ENCODE results near the gene TMEM181. TPM values are rescaled to one million over a fixed set of nuclear protein-coding genes. Genes with fewer than 3 reads are reported as not detected.

Gene TMEM181
- polyA plus RNA-seq, 1 of the 3 experiments (the other 2 are of a cell fraction), result 19.5 TPM

- DNase-seq, result no peak
- no peak overlapping the region for H3K27ac ChIP-seq (ENCODE audit: low read depth in 2 of 2, low read length in 1 of 2)
- no peaks in the 10 kb centered on the region for H3K9me3 ChIP-seq
- WGBS (ENCODE audit: low lambda C conversion rate), result 97% methylated on average over 9 of the region's 9 CpGs
- no peak overlapping the region for H2AFZ ChIP-seq (ENCODE audit: low read depth)
- no peaks in the 10 kb centered on the region for H3K9me2 ChIP-seq
- no peak overlapping the region for H3K4me3 ChIP-seq (ENCODE audit: low read depth in 2 of 2, low read length in 1 of 2)
- H3K9ac ChIP-seq, result no peak overlapping the region
- H3K36me3 ChIP-seq (replicated peaks in 1 of 2; ENCODE audit: control insufficient read depth in 1 of 2, insufficient read depth in 2 of 2, low read length in 1 of 2), result no peaks in the 10 kb centered on the region
- peaks cover 88% of the 10 kb centered on the region for H3K79me2 ChIP-seq (ENCODE audit: insufficient read depth)
- no peaks in the 10 kb centered on the region for H3K27me3 ChIP-seq (ENCODE audit: insufficient read depth)
- peaks cover 79% of the 10 kb centered on the region for H4K20me1 ChIP-seq (ENCODE audit: insufficient read depth)
- CTCF ChIA-PET, result interaction anchor here (2.0 kb wide), 1 partner anchor 124 kb away, joined by 7 read pairs; no protein-coding TSS in a partner anchor
- no peak overlapping the region for H3K4me2 ChIP-seq
- H3F3A ChIP-seq (replicated peaks; ENCODE audit: insufficient read depth), result no peaks in the 10 kb centered on the region
- TF ChIP-seq REST (IDR thresholded peaks at IDR 0.05; ENCODE audit: low read depth, low read length) (no peak), CTCF (IDR thresholded peaks at IDR 0.05) (no peak), USF1 (IDR thresholded peaks at IDR 0.05; ENCODE audit: borderline replicate concordance, low read depth) (no peak), TEAD4 (IDR thresholded peaks at IDR 0.05; ENCODE audit: borderline replicate concordance, insufficient read depth) (no peak), MXI1 (IDR thresholded peaks at IDR 0.05; ENCODE audit: low read depth, low read length) (no peak), SIN3A (IDR thresholded peaks at IDR 0.05; ENCODE audit: borderline replicate concordance, low read depth, low read length) (no peak)
- POLR2A ChIA-PET, result no interaction called here
- peaks cover 6 to 12% of the 10 kb centered on the region in 2 experiments; a peak in 2 of 4 replicates for H3K4me1 ChIP-seq (ENCODE audit: control insufficient read depth in 1 of 2, insufficient read depth in 2 of 2, low read depth in 1 of 2, low read length in 1 of 2)
These were observed 6.4 kb downstream of the TMEM181 start for GRCh38 chr6:158566207-158566818.

- H3K27me3 ChIP-seq (ENCODE audit: insufficient read depth), result no peaks in the 10 kb centered on the region
- H3K4me1 ChIP-seq (ENCODE audit: control insufficient read depth in 1 of 2, insufficient read depth in 2 of 2, low read depth in 1 of 2, low read length in 1 of 2), result peaks cover 0 to 6% of the 10 kb centered on the region in 2 experiments; a peak in 2 of 4 replicates
- WGBS (ENCODE audit: low lambda C conversion rate), result 97% methylated on average over 7 of the region's 10 CpGs
- H3K4me3 ChIP-seq (ENCODE audit: low read depth in 2 of 2, low read length in 1 of 2), result no peak overlapping the region
- H3K9ac ChIP-seq, result no peak overlapping the region
- DNase-seq, result no peak
- peaks cover 87% of the 10 kb centered on the region for H3K79me2 ChIP-seq (ENCODE audit: insufficient read depth)
- no peak overlapping the region for H3K27ac ChIP-seq (ENCODE audit: low read depth in 2 of 2, low read length in 1 of 2)
- ChIA-PET POLR2A (no interaction called here), CTCF (interaction anchor here (1.1 to 1.7 kb wide), 2 partner anchors 38 to 346 kb away, joined by 3 to 5 read pairs; no protein-coding TSS in a partner anchor)
- H3K36me3 ChIP-seq (replicated peaks in 1 of 2; ENCODE audit: control insufficient read depth in 1 of 2, insufficient read depth in 2 of 2, low read length in 1 of 2), result no peaks in the 10 kb centered on the region
- H3F3A ChIP-seq (replicated peaks; ENCODE audit: insufficient read depth), result no peaks in the 10 kb centered on the region
- no peaks in the 10 kb centered on the region for H3K9me3 ChIP-seq
- peaks cover 72% of the 10 kb centered on the region for H4K20me1 ChIP-seq (ENCODE audit: insufficient read depth)
- no peaks in the 10 kb centered on the region for H3K9me2 ChIP-seq
- no peak overlapping the region for H2AFZ ChIP-seq (ENCODE audit: low read depth)
- H3K4me2 ChIP-seq, result no peak overlapping the region
- TF ChIP-seq IRF3 (IDR thresholded peaks at IDR 0.05; ENCODE audit: low read depth, low read length) (no peak), EP300 (IDR thresholded peaks at IDR 0.05; ENCODE audit: borderline replicate concordance in 1 of 2, low read depth in 1 of 2, low read length in 1 of 2) (no peak), SMC3 (IDR thresholded peaks at IDR 0.05; ENCODE audit: low read depth, low read length) (no peak), MEF2A (IDR thresholded peaks at IDR 0.05; ENCODE audit: borderline replicate concordance, low read depth) (no peak), FOSL2 (IDR thresholded peaks at IDR 0.05; ENCODE audit: borderline replicate concordance, low read depth) (no peak), USF2 (IDR thresholded peaks at IDR 0.05; ENCODE audit: borderline replicate concordance, low read depth, low read length) (no peak), FOXJ3 (CRISPR knock-in tag; IDR thresholded peaks at IDR 0.05) (no peak), FOXM1 (IDR thresholded peaks at IDR 0.05; ENCODE audit: low read depth) (no peak), GABPA (IDR thresholded peaks at IDR 0.05; ENCODE audit: low read depth) (no peak), YY1 (IDR thresholded peaks at IDR 0.05; ENCODE audit: low read depth) (no peak), POLR2AphosphoS5 (IDR thresholded peaks at IDR 0.05; ENCODE audit: low read depth, low read length) (no peak), JUND (IDR thresholded peaks at IDR 0.05) (no peak), MXI1 (IDR thresholded peaks at IDR 0.05; ENCODE audit: low read depth, low read length) (no peak), CHD2 (IDR thresholded peaks at IDR 0.05; ENCODE audit: low read length, partially characterized antibody) (no peak)
These were observed 7.3 kb downstream of the TMEM181 start for GRCh38 chr6:158567152-158567551.
